ENCODE data around the gene PLEKHO2. TPM values are rescaled to one million over a fixed set of nuclear protein-coding genes. Genes with fewer than 3 reads are reported as not detected.

PLEKHO2 gene
- total and polyA plus RNA-seq, 7 donors: 1.9 to 6.7 (median 5.2) TPM

DNA sequence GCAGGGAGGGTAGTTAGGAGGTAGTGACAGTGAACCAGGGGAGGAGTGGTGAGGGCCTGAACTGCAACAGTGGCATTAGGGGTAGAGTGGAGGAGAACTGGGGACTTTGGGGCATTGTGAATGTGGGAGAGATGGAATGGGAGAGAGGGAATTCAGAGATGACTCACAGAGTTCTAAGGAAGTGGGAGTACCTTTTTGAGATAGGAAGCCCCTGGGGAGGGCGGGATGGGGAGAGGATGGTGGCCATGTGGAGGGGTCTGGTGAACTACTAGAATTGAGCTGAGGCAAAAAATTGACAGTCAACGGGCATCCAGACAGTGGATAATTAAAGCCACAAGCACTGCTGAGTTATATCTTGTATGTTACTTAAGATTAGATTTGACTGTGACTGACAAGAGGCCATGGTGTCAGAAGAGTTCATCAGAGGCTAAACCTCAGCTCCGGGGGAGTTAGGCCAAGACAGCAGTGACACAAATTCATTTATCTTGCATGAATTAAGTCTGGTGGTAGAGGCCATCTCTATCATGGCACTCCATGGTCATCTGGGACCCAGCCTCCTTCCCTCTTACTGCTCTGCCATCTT lies 34.0 kb downstream of the PLEKHO2 start:
- WGBS, 3 donors: 69 to 78% (median 70%) methylated on average over 3 of the region's 3 CpGs
- TF ChIP-seq, protein P1, sequence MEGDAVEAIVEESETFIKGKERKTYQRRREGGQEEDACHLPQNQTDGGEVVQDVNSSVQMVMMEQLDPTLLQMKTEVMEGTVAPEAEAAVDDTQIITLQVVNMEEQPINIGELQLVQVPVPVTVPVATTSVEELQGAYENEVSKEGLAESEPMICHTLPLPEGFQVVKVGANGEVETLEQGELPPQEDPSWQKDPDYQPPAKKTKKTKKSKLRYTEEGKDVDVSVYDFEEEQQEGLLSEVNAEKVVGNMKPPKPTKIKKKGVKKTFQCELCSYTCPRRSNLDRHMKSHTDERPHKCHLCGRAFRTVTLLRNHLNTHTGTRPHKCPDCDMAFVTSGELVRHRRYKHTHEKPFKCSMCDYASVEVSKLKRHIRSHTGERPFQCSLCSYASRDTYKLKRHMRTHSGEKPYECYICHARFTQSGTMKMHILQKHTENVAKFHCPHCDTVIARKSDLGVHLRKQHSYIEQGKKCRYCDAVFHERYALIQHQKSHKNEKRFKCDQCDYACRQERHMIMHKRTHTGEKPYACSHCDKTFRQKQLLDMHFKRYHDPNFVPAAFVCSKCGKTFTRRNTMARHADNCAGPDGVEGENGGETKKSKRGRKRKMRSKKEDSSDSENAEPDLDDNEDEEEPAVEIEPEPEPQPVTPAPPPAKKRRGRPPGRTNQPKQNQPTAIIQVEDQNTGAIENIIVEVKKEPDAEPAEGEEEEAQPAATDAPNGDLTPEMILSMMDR (IDR thresholded peaks at IDR 0.05): no peak
- no peaks in the 10 kb centered on the region for H3K4me1 ChIP-seq
- DNase-seq (peak in 1 of 2 donors; percentile 3), ATAC-seq (no peak)
- intact Hi-C loops (cut with DNase I): no loop called here
- no peak overlapping the region for H3K27ac ChIP-seq
- H3K4me3 ChIP-seq: no peak overlapping the region
- no peaks in the 10 kb centered on the region for H3K36me3 ChIP-seq (ENCODE audit: insufficient read depth in 1 of 2, low read depth in 1 of 2)
- no peaks in the 10 kb centered on the region for H3K9me3 ChIP-seq
- no peaks in the 10 kb centered on the region for H3K27me3 ChIP-seq (ENCODE audit: insufficient read depth in 3 of 3, low read length in 2 of 3)

DNA sequence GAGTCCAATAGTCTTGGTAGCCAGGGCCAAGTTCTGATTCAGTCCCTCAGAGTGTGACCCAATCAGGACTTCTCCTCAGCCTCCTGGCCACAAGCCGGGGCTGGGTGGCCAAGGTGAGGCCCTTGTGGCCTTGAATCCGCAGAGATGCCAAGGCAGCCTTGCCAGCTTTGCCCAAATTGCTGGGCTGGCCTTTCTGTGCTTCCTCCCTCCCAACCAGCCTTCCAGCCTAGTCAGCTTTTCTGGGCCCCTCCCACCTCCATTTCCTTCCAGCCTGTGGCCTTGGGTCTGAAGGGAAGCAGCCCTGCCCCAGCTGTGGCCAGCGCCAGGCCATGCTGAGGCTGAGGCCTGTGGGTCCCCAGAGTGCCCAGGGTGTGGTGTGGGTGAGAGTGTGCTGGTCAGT lies 35.7 kb downstream of the PLEKHO2 start:
- H3K9me3 ChIP-seq: no peaks in the 10 kb centered on the region
- intact Hi-C loops (cut with DNase I): no loop called here
- H3K4me1 ChIP-seq: no peaks in the 10 kb centered on the region
- H3K36me3 ChIP-seq (ENCODE audit: insufficient read depth in 1 of 2, low read depth in 1 of 2): no peaks in the 10 kb centered on the region
- peak; percentile 36 to 70 (median 54) for ATAC-seq
- no peaks in the 10 kb centered on the region for H3K27me3 ChIP-seq (ENCODE audit: insufficient read depth in 3 of 3, low read length in 2 of 3)
- WGBS, 3 donors: 22 to 44% (median 39%) methylated on average over 3 of the region's 3 CpGs
- peak overlapping the region; percentile 57 for H3K27ac ChIP-seq
- TF ChIP-seq, protein P1 (IDR thresholded peaks at IDR 0.05): no peak
- peak; percentile 73 to 80 for DNase-seq
- no peak overlapping the region for H3K4me3 ChIP-seq

DNA sequence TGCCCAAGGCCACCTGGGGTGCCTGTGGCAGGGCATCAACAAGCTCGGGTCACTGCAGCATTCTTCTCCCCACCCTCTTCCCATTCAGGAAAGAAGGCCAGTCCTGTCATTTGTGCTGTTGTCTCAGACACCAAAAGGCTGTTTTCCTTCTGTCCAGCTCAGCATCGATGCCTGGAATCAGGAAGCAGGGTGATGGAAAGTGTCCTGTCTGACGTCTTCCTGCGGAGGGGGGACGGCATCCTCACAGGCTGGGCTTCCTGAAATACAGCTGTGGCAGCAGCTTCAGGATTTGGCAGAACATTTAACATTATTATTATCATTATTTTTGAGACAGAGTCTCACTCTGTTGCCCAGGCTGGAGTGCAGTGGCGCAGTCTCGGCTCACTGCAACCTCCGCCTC lies 37.0 kb downstream of the PLEKHO2 start:
- TF ChIP-seq, protein P1 (IDR thresholded peaks at IDR 0.05): no peak
- no peak overlapping the region for H3K4me3 ChIP-seq
- no peaks in the 10 kb centered on the region for H3K4me1 ChIP-seq
- H3K27me3 ChIP-seq (ENCODE audit: insufficient read depth in 3 of 3, low read length in 2 of 3): no peaks in the 10 kb centered on the region
- no peaks in the 10 kb centered on the region for H3K36me3 ChIP-seq (ENCODE audit: insufficient read depth in 1 of 2, low read depth in 1 of 2)
- DNase-seq (no peak), ATAC-seq (peak in 2 of 4 donors; percentile 9 to 29)
- 56 to 70% (median 56%) methylated on average over 8 of the region's 8 CpGs for WGBS, 3 donors
- no peaks in the 10 kb centered on the region for H3K9me3 ChIP-seq
- intact Hi-C loops (cut with DNase I): no loop called here
- H3K27ac ChIP-seq: peak overlapping the region; percentile 57

DNA sequence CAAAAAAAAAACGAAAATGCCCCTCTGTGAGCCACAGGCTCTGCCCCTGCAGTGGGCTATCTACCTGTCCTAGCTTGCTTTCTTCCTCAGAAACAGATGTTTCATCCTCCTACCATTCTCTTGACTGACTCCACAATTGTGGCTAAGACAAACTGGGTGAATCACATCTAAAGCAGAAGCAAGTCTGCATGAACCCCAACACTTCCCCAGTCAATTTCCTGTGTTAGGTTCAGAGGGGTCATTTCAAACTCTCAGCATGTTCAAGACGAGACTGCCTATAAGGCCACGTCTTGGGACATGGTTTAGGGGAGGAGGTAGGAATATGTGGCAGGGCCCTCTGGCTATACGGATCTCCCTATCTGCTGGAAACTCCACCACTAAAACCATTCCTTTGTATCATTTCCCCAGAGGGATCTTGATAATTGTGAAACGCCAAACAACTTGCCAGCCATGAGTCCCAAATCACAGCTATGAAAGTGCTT lies 41.4 kb downstream of the PLEKHO2 start:
- Histone ChIP-seq H3K4me3 (no peak overlapping the region), H3K4me1 (peaks cover 4% of the 10 kb centered on the region), H3K27ac (peak overlapping the region; percentile 46), H3K27me3 (ENCODE audit: insufficient read depth in 3 of 3, low read length in 2 of 3) (no peaks in the 10 kb centered on the region), H3K9me3 (no peaks in the 10 kb centered on the region), H3K36me3 (ENCODE audit: insufficient read depth in 1 of 2, low read depth in 1 of 2) (no peaks in the 10 kb centered on the region)
- intact Hi-C loops (cut with DNase I): no loop called here
- TF ChIP-seq, protein P1 (IDR thresholded peaks at IDR 0.05): no peak
- DNase-seq (no peak), ATAC-seq (peak in 3 of 4 donors; percentile 30 to 56 (median 48))
- WGBS, 3 donors: 68 to 79% (median 68%) methylated on average over 5 of the region's 5 CpGs
